Mononuclear cell (primary cell): Measurements from ENCODE around the gene SHMT1. TPM values are rescaled to one million over a fixed set of nuclear protein-coding genes. Genes with fewer than 3 reads are reported as not detected.
"Not testable (repeated sequence)": the region's sequence is repeated elsewhere in the genome, so short reads cannot be mapped to it uniquely, and the experiment has no call there.

Experiments used
- H3K27me3 ChIP-seq: 2 replicates; pipeline ENCODE4 v1.6.0; 2011; ENCODE audit warnings: low read length, control low read depth; ENCODE audit not compliant: insufficient read depth
- H3K4me1 ChIP-seq: 2 replicates; pipeline ENCODE4 v1.5.1; 2011; ENCODE audit warnings: mild to moderate bottlenecking, low read length, control low read depth; ENCODE audit not compliant: insufficient read depth
- H3K4me3 ChIP-seq: 2 replicates; pipeline ENCODE4 v1.5.1; 2011; ENCODE audit warnings: mild to moderate bottlenecking, low read length, moderate library complexity
- H3K9me3 ChIP-seq: 2 replicates; pipeline ENCODE4 v1.5.1; 2011; ENCODE audit warnings: low read depth, mild to moderate bottlenecking, control low read depth, low read length
- total RNA-seq: library from RNA; depleted of rRNA; stranded (reverse); fragments of >200 nt; gene quantifications from one replicate; pipeline ENCODE4 v1.2.3, GENCODE V29; 2012

Gene SHMT1
- 3.1 TPM for total RNA-seq

GRCh38 chr17:18363101-18364049 is at the start of gene SHMT1:
SHMT1 (minus strand) TSS chr17:18363550; CDS start chr17:18355981, 7,569 bp downstream.
- Histone ChIP-seq H3K9me3 (no peaks in the 10 kb centered on the region), H3K4me1 (peaks cover 16% of the 10 kb centered on the region), H3K27me3 (no peaks in the 10 kb centered on the region), H3K4me3 (peak within 1 kb of the TSS; percentile 65)

DNA sequence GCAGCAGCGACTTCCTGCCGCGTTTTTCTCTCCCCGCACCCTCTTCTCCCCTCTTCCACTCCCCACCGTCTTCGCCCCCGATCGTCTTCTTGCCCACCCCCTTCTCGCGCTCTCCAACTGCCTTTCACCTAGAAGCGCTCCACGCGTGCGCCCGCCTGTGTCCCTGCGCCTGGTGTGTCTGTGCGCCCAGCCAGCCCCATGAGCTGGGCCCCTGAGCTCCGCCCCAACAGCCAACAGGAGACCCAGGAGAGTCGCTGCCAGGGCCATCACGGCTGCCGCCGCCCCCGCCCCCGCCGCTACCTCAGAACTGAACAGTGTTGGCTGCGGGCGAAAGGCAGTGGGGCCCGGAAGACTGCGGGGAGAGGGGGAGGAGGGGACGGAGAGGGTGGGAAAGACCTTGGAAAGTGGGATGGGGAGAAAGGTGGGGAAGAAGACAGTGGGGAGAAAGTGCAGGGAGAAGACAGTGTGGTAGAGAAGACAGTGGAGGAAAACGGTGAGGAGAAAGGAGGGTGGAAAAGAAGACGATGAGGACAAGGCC is 48.7 kb upstream of the SHMT1 start:
- H3K4me1 ChIP-seq, H3K9me3 ChIP-seq, H3K27me3 ChIP-seq: not testable (repeated sequence)
- H3K4me3 ChIP-seq: peak overlapping the region; percentile 45

DNA sequence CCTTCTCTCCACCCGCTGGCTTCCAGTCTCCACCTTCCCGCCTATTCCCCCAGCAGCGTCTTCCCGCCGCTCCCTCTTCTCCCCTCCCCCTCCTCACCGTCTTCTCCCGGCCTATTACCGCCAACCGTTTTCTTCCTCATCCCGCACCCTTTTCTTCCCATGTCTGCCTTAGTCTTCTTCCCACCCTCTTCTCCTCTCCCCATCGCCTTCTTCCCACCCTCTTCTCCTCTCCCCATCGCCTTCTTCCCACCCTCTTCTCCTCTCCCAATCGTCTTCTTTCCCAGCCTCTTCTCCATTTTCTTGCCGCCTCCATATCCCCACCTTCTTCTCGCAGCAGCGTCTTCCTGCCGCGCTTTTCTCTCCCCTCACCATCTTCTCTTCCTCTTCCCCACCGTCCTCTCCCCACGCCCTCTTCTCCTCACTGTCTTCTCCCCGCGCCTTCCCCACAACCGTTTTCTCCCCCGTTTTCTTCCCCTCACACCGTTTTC is 48.1 kb upstream of the SHMT1 start:
- not testable (repeated sequence) for H3K4me1 ChIP-seq, H3K9me3 ChIP-seq
- peak overlapping the region; percentile 45 for H3K4me3 ChIP-seq

DNA sequence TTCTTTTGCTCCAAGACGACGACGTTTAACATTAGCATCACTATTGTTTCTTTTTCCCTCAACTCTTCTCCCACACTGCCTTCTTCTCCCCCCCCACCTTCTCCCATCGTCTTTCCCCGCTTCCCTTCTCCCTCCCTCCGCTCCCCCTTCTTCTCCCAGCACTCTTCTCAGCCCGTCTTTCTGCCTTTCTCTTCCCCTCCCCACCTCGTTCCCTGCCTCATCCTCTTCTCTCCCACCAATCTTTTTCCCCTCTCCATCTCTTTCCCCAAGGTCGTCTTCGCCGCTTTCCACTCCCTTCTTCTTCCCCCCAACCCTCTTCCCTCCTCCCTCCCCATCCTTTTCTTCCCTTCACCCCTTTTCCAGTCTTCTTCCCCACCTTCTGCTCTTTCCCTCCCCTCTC is 47.4 kb upstream of the SHMT1 start:
- H3K4me3 ChIP-seq: not testable (repeated sequence)

More for the DNA sequence above, 48.1 kb upstream of the SHMT1 start:
- not testable (repeated sequence) for H3K27me3 ChIP-seq

DNA sequence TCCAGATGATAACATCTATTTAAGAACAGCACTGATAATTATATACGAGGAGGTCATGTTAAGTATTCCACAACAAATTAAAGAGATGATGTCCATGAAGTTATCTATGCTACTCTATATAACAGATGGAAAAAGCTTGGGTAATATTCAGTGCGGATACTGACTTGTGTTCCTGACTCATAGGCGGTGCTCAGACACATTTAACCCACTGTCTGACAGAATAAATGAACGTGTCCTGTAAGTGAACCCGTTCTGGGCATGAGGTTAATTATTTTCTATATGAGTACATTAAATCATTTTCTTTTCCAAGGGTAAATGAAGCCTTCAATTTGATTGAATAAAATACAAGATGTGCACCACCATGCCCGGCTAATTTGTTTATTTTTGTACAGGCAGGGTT is 46.0 kb upstream of the SHMT1 start:
- H3K4me3 ChIP-seq, H3K4me1 ChIP-seq, H3K9me3 ChIP-seq, H3K27me3 ChIP-seq: not testable (repeated sequence)

More for the DNA sequence above, 47.4 kb upstream of the SHMT1 start:
- not testable (repeated sequence) for H3K27me3 ChIP-seq, H3K9me3 ChIP-seq, H3K4me1 ChIP-seq

DNA sequence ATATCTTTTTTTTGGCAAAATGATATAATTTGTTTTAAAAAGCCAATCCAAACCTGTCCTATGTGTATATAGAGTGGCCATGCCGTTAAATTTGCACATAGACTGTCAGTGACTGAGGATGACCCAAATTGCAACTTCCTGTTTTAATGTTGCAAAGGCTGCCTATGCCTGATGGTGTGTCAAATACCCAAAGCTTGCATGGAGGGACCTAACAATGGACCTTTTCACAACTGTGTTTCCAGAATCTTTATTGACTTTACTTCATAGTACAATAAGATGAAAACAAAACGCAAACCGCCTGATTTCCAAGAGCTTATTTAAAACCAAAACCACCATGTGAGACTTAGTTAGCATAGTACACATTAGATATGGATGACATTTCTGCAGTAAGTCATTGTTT is 45.6 kb upstream of the SHMT1 start:
- H3K9me3 ChIP-seq, H3K4me3 ChIP-seq, H3K4me1 ChIP-seq, H3K27me3 ChIP-seq: not testable (repeated sequence)

- H3K27me3 ChIP-seq, H3K4me3 ChIP-seq, H3K4me1 ChIP-seq, H3K9me3 ChIP-seq: not testable (repeated sequence)
These were observed 40.3 kb upstream of the SHMT1 start for GRCh38 chr17:18403604-18404003.

DNA sequence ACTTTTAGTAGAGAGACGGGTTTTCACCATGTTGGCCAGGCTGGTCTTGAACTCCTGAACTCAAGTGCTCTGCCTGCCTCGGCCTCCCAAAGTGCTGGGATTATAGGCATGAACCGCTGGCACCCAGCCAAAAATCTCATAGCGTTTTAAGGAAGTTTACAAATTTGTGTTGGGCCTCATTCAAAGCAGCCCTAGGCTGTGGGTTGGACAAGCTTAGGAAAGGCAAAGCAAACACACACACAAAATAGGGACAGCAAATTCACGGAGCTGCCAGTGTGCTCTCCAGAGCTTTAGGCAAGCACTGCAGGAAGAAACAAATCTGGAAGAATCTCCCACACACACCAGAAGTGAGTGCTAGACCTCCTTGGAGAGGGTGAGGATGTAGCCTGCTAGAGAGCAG is 39.8 kb upstream of the SHMT1 start:
- H3K4me3 ChIP-seq, H3K9me3 ChIP-seq, H3K4me1 ChIP-seq, H3K27me3 ChIP-seq: not testable (repeated sequence)

- not testable (repeated sequence) for H3K4me3 ChIP-seq, H3K27me3 ChIP-seq, H3K4me1 ChIP-seq, H3K9me3 ChIP-seq
These were observed 38.7 kb upstream of the SHMT1 start for GRCh38 chr17:18401872-18402590.

DNA sequence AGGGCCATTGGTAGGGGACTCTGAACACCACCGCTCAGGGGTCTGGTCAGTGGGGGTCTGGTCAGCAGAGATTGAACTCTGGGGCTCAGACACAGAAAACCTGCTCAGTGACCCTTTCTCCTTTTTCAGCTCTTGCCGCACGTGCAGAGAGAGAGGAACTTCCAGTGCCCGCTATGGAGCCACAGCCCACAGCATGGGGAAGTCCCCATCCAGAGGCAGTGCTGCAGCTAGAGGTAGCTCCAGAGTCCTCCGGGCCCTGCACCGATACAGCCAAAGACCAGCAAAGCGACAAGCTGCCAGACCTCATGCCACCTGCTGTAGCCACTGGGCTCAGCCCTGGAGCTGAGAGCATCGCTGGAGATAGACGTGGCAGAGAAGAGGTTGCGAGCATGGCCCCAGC is 25.4 kb upstream of the SHMT1 start:
- H3K4me1 ChIP-seq, H3K9me3 ChIP-seq, H3K4me3 ChIP-seq, H3K27me3 ChIP-seq: not testable (repeated sequence)

DNA sequence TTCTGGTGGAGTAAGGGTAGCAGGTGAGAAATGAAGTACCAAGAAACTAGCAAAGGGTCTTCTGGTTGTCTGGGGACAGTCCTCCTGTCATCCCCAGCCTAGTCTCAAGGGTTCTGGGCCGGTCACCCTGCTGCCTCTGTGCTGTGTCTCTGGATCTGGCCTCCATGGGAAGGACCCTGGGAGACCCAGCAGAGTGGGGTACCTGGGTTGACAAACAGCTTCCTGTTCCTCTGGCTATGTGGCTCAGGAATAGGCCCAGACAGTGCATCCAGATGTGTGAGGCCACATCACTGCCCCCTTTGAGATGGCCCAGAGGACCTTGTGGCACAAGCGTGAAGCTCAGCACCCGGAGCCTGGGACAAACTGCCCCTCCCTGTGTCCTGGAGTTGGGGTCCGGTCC is 24.9 kb upstream of the SHMT1 start:
- not testable (repeated sequence) for H3K27me3 ChIP-seq, H3K9me3 ChIP-seq, H3K4me3 ChIP-seq

GRCh38 chr17:18387583-18387982 is 24.2 kb upstream of the SHMT1 start:
- H3K4me3 ChIP-seq, H3K27me3 ChIP-seq, H3K9me3 ChIP-seq, H3K4me1 ChIP-seq: not testable (repeated sequence)

More for the DNA sequence above, 24.9 kb upstream of the SHMT1 start:
- H3K4me1 ChIP-seq: not testable (repeated sequence)

DNA sequence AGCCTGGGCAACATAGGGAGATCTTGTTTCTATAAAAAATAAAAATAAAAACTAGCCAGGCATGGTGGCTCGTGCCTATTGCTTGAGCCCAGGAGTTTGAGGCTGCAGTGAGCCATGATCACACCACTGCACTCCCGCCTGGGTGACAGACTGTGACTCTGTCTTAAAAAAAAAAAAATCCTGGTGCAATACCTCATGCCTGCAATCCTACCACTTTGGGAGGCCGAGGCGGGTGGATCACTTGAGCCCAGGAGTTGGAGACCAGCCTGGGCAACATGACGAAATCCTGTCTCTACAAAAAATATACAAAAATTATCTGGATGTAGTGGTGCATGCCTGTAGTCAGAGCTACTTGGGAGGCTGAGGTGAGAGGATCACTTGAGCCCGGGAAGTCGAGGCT is 20.9 kb upstream of the SHMT1 start:
- H3K4me3 ChIP-seq, H3K4me1 ChIP-seq, H3K27me3 ChIP-seq, H3K9me3 ChIP-seq: not testable (repeated sequence)

DNA sequence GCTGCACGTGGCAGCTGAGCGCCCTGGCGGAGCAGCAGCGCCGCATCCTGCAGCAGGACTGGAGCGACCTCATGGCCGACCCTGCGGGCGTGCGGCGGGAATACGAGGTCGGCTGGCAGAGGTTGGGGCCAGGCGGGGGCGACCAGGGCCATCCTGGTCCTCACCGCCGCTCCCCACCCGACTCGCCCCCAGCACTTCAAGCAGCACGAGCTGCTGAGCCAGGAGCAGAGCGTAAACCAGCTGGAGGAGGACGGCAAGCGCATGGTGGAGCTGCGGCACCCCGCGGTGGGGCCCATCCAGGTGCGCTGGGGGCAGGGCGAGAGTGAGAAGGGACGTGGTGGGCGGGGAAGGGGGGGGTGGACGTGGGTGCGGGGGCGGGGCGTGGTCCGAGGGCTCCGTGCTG is 19.7 kb upstream of the SHMT1 start:
- H3K27me3 ChIP-seq, H3K4me1 ChIP-seq, H3K9me3 ChIP-seq, H3K4me3 ChIP-seq: not testable (repeated sequence)

- Histone ChIP-seq H3K9me3 (no peaks in the 10 kb centered on the region), H3K4me1 (peaks cover 5% of the 10 kb centered on the region), H3K4me3 (no peak overlapping the region), H3K27me3 (peaks cover 2% of the 10 kb centered on the region)
These were observed 19.2 kb upstream of the SHMT1 start for GRCh38 chr17:18382441-18383078.
